ENCODE data around the gene LNP1. TPM values are rescaled to one million over a fixed set of nuclear protein-coding genes. Genes with fewer than 3 reads are reported as not detected.

The LNP1 gene
- total RNA-seq, 1 experiment from 2014 or later: 6.7 TPM

DNA sequence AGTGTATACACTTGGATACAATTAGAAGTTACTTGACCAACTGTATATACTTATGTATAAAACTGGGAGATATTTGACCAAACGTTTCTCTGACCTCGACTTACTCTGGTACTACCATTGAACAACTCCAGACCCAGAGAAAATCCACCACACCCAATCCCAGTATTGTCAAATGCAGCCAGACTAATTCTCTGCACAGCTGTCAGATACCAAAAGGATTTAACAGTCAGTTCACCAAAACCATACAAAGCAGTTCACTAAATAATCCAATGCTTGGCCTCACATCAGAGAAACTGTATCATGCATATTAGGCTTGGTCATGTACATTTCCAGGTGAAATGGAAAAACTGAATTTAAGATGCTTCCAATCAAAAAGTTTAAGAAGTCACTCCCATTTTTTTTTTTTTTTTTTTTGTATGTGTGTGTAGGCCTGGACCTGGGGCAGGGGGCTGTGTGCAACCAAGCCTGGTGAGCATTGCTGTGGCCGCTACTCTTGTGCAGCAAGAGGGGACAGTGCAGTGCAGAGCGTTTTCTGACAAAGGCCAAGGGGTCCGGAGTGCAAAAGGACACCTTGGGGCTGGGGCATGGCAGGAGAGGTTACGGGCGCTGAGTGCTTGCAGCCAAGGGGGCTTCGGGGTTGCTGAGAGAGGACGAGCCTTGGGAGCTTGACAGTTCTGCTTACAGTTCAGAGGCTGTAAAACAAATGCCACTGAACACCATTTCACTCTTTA is 1.8 kb upstream of the LNP1 start:
- peaks cover 36% of the 10 kb centered on the region for H3K4me1 Mint-ChIP-seq
- H3K9me3 Mint-ChIP-seq: no peaks in the 10 kb centered on the region
- peak overlapping the region; percentile 94 for H3K4me3 Mint-ChIP-seq
- DNase-seq (ENCODE audit: low spot score): no peak
- H3K27me3 Mint-ChIP-seq (ENCODE audit: low read depth): no peaks in the 10 kb centered on the region
- no peak for ATAC-seq
- no peak overlapping the region for H3K27ac Mint-ChIP-seq
- TF ChIP-seq NR3C1 (CRISPR knock-in tag; conservative IDR thresholded peaks at IDR 0.05; ENCODE audit: low read depth): no peak
- CTCF ChIA-PET: no interaction called here
- H3K36me3 Mint-ChIP-seq: peaks cover 1% of the 10 kb centered on the region; the same call in 1 of the 2 replicates
- POLR2A ChIA-PET: interaction anchor here (3.0 kb wide), 1 partner anchor 65 kb away, joined by 15 read pairs; the partner anchor contains the start of gene NIT2

DNA sequence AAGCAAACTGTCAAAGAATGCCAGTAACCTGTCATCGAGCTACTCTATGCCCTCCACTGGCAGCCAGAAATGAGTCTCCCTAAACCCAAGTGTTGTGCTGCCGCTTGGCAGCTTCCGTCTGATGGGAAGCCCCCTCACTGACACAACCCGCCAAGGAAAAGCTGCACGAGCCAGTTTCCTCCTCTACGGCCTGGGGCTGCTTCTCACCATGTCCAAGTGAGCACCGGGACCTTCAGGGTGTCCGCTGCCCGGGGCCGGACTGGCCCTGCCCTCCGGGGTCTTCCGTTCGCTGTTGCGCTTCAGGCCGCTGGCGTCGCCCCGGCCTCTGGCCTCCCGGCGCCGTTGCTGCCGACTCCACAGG is 940 bp upstream of the LNP1 start:
- H3K27ac Mint-ChIP-seq: peak overlapping the region; percentile 28; the same call in 1 of the 2 replicates
- POLR2A ChIA-PET: interaction anchor here (0.6 to 3.0 kb wide), 2 partner anchors 65 to 735 kb away, joined by 4 to 15 read pairs; partner anchors contain the start of gene NIT2
- ATAC-seq (no peak), DNase-seq (ENCODE audit: low spot score) (peak; percentile 19)
- CTCF ChIA-PET: no interaction called here
- H3K27me3 Mint-ChIP-seq (ENCODE audit: low read depth): no peaks in the 10 kb centered on the region
- peaks cover 6% of the 10 kb centered on the region; the same call in 1 of the 2 replicates for H3K36me3 Mint-ChIP-seq
- TF ChIP-seq, protein P1, sequence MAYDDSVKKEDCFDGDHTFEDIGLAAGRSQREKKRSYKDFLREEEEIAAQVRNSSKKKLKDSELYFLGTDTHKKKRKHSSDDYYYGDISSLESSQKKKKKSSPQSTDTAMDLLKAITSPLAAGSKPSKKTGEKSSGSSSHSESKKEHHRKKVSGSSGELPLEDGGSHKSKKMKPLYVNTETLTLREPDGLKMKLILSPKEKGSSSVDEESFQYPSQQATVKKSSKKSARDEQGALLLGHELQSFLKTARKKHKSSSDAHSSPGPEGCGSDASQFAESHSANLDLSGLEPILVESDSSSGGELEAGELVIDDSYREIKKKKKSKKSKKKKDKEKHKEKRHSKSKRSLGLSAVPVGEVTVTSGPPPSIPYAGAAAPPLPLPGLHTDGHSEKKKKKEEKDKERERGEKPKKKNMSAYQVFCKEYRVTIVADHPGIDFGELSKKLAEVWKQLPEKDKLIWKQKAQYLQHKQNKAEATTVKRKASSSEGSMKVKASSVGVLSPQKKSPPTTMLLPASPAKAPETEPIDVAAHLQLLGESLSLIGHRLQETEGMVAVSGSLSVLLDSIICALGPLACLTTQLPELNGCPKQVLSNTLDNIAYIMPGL (CRISPR knock-in tag; IDR thresholded peaks at IDR 0.05): 0 out of 2 replicates have a peak, but pooled peaks have one; percentile 18
- TF ChIP-seq ESRRA (CRISPR knock-in tag; IDR thresholded peaks at IDR 0.05; ENCODE audit: borderline replicate concordance): 0 out of 2 replicates have a peak, but pooled peaks have one; percentile 4
- TF ChIP-seq, protein P2, sequence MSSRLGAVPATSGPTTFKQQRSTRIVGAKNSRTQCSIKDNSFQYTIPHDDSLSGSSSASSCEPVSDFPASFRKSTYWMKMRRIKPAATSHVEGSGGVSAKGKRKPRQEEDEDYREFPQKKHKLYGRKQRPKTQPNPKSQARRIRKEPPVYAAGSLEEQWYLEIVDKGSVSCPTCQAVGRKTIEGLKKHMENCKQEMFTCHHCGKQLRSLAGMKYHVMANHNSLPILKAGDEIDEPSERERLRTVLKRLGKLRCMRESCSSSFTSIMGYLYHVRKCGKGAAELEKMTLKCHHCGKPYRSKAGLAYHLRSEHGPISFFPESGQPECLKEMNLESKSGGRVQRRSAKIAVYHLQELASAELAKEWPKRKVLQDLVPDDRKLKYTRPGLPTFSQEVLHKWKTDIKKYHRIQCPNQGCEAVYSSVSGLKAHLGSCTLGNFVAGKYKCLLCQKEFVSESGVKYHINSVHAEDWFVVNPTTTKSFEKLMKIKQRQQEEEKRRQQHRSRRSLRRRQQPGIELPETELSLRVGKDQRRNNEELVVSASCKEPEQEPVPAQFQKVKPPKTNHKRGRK (CRISPR knock-in tag; IDR thresholded peaks at IDR 0.05; ENCODE audit: borderline replicate concordance): no peak
- peaks cover 36% of the 10 kb centered on the region for H3K4me1 Mint-ChIP-seq
- H3K9me3 Mint-ChIP-seq: no peaks in the 10 kb centered on the region
- H3K4me3 Mint-ChIP-seq: peak overlapping the region; percentile 94

DNA sequence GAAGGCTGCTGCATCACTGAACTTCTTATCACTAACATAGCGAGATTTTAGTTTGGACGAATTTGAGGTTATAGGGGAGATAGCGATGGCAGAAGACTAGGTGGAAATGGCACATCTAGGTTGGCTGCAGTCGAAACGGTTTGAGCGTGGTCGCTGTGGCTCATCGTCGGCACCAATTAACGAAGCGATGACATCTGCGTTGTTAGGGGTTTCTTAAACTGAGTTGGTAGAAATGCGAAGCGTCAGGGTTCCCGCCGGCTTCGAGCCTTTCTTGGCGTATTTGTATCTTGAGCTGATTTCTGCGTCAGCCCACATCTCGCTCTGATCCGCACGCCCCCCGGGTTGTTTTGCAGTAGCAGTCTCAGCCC is 319 bp downstream of the LNP1 start:
- peak; percentile 5 for ATAC-seq
- CTCF ChIA-PET: interaction anchor here (0.7 to 1.7 kb wide), 3 partner anchors 61 to 307 kb away, joined by 3 to 9 read pairs (median 4); partner anchors contain the start of gene TFG
- Mint-ChIP-seq H3K9me3 (no peaks in the 10 kb centered on the region), H3K4me3 (peak overlapping the region; percentile 94), H3K36me3 (peaks cover 6% of the 10 kb centered on the region; the same call in 1 of the 2 replicates), H3K4me1 (peaks cover 36% of the 10 kb centered on the region), H3K27ac (peak overlapping the region; percentile 99), H3K27me3 (ENCODE audit: low read depth) (no peaks in the 10 kb centered on the region)
- DNase-seq (ENCODE audit: low spot score): peak; percentile 39
- POLR2A ChIA-PET: interaction anchor here (0.5 to 3.0 kb wide), 3 partner anchors 53 to 275 kb away, joined by 3 to 15 read pairs (median 3); partner anchors contain the start of gene NIT2
- no peak for TF ChIP-seq CREM (CRISPR knock-in tag; IDR thresholded peaks at IDR 0.05)
- 0 out of 2 replicates have a peak, but pooled peaks have one; percentile 41 for TF ChIP-seq NFE2L1 (CRISPR knock-in tag; IDR thresholded peaks at IDR 0.05)
- TF ChIP-seq SMAD3 (CRISPR knock-in tag; IDR thresholded peaks at IDR 0.05; ENCODE audit: borderline replicate concordance): peak; percentile 19; the same call in 1 of the 2 replicates
- TF ChIP-seq NR1H2 (CRISPR knock-in tag; IDR thresholded peaks at IDR 0.05): no peak
- TF ChIP-seq ESRRA (CRISPR knock-in tag; IDR thresholded peaks at IDR 0.05; ENCODE audit: borderline replicate concordance): no peak
- 0 out of 2 replicates have a peak, but pooled peaks have one; percentile 4 for TF ChIP-seq SP1 (CRISPR knock-in tag; conservative IDR thresholded peaks at IDR 0.05)
- TF ChIP-seq, protein P3, sequence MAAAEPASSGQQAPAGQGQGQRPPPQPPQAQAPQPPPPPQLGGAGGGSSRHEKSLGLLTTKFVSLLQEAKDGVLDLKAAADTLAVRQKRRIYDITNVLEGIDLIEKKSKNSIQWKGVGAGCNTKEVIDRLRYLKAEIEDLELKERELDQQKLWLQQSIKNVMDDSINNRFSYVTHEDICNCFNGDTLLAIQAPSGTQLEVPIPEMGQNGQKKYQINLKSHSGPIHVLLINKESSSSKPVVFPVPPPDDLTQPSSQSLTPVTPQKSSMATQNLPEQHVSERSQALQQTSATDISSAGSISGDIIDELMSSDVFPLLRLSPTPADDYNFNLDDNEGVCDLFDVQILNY (CRISPR knock-in tag; IDR thresholded peaks at IDR 0.05): no peak
- TF ChIP-seq ETV6 (CRISPR knock-in tag; IDR thresholded peaks at IDR 0.05): no peak
- TF ChIP-seq, protein P4, sequence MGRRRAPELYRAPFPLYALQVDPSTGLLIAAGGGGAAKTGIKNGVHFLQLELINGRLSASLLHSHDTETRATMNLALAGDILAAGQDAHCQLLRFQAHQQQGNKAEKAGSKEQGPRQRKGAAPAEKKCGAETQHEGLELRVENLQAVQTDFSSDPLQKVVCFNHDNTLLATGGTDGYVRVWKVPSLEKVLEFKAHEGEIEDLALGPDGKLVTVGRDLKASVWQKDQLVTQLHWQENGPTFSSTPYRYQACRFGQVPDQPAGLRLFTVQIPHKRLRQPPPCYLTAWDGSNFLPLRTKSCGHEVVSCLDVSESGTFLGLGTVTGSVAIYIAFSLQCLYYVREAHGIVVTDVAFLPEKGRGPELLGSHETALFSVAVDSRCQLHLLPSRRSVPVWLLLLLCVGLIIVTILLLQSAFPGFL (CRISPR knock-in tag; IDR thresholded peaks at IDR 0.05; ENCODE audit: borderline replicate concordance): no peak
- no peak for TF ChIP-seq NR3C1 (CRISPR knock-in tag; conservative IDR thresholded peaks at IDR 0.05; ENCODE audit: low read depth)
- peak; percentile 8; the same call in 1 of the 2 replicates for TF ChIP-seq CREB1 (CRISPR knock-in tag; IDR thresholded peaks at IDR 0.05)
- TF ChIP-seq ELF4 (CRISPR knock-in tag; IDR thresholded peaks at IDR 0.05; ENCODE audit: low read depth): no peak
- TF ChIP-seq, protein P5, sequence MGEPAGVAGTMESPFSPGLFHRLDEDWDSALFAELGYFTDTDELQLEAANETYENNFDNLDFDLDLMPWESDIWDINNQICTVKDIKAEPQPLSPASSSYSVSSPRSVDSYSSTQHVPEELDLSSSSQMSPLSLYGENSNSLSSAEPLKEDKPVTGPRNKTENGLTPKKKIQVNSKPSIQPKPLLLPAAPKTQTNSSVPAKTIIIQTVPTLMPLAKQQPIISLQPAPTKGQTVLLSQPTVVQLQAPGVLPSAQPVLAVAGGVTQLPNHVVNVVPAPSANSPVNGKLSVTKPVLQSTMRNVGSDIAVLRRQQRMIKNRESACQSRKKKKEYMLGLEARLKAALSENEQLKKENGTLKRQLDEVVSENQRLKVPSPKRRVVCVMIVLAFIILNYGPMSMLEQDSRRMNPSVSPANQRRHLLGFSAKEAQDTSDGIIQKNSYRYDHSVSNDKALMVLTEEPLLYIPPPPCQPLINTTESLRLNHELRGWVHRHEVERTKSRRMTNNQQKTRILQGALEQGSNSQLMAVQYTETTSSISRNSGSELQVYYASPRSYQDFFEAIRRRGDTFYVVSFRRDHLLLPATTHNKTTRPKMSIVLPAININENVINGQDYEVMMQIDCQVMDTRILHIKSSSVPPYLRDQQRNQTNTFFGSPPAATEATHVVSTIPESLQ (CRISPR knock-in tag; IDR thresholded peaks at IDR 0.05): no peak
- 0 out of 2 replicates have a peak, but pooled peaks have one; percentile 1 for TF ChIP-seq NFYB (CRISPR knock-in tag; conservative IDR thresholded peaks at IDR 0.05; ENCODE audit: low read depth)
- TF ChIP-seq, protein P6, sequence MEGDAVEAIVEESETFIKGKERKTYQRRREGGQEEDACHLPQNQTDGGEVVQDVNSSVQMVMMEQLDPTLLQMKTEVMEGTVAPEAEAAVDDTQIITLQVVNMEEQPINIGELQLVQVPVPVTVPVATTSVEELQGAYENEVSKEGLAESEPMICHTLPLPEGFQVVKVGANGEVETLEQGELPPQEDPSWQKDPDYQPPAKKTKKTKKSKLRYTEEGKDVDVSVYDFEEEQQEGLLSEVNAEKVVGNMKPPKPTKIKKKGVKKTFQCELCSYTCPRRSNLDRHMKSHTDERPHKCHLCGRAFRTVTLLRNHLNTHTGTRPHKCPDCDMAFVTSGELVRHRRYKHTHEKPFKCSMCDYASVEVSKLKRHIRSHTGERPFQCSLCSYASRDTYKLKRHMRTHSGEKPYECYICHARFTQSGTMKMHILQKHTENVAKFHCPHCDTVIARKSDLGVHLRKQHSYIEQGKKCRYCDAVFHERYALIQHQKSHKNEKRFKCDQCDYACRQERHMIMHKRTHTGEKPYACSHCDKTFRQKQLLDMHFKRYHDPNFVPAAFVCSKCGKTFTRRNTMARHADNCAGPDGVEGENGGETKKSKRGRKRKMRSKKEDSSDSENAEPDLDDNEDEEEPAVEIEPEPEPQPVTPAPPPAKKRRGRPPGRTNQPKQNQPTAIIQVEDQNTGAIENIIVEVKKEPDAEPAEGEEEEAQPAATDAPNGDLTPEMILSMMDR (IDR thresholded peaks at IDR 0.05): no peak
- TF ChIP-seq, protein P7, sequence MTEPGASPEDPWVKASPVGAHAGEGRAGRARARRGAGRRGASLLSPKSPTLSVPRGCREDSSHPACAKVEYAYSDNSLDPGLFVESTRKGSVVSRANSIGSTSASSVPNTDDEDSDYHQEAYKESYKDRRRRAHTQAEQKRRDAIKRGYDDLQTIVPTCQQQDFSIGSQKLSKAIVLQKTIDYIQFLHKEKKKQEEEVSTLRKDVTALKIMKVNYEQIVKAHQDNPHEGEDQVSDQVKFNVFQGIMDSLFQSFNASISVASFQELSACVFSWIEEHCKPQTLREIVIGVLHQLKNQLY (CRISPR knock-in tag; IDR thresholded peaks at IDR 0.05): no peak
- TF ChIP-seq MYBL2 (CRISPR knock-in tag; IDR thresholded peaks at IDR 0.05): no peak
